Stimulated activated CD8-positive, alpha-beta memory T cell treated with anti-CD3 and anti-CD28 coated beads, Interleukin-2, amount 100 ng/mL, for 48 hours (primary cell): ENCODE data around the gene ACTR3C.
"Not testable (repeated sequence)": the region's sequence is repeated elsewhere in the genome, so short reads cannot be mapped to it uniquely, and the experiment has no call there.

Experiments used
- DNase-seq, 2 donors: peaks; one replicate each; pipeline ENCODE4 v3.0.0-alpha.2; 2020; ENCODE audit warnings: low read depth in 2 of 2

Gene ACTR3C

GRCh38 chr7:150283608-150284007 lies 39.7 kb downstream of the ACTR3C start:
- not testable (repeated sequence) for DNase-seq

- not testable (repeated sequence) for DNase-seq
Observed at GRCh38 chr7:150283111-150283510, 40.2 kb downstream of the ACTR3C start.

GRCh38 chr7:150281681-150282403 lies 41.5 kb downstream of the ACTR3C start:
- not testable (repeated sequence) for DNase-seq

- not testable (repeated sequence) for DNase-seq
Observed at GRCh38 chr7:150278383-150278782, 45.0 kb downstream of the ACTR3C start.

- DNase-seq: not testable (repeated sequence)
Observed at GRCh38 chr7:150276132-150276695, 47.1 kb downstream of the ACTR3C start.

DNA sequence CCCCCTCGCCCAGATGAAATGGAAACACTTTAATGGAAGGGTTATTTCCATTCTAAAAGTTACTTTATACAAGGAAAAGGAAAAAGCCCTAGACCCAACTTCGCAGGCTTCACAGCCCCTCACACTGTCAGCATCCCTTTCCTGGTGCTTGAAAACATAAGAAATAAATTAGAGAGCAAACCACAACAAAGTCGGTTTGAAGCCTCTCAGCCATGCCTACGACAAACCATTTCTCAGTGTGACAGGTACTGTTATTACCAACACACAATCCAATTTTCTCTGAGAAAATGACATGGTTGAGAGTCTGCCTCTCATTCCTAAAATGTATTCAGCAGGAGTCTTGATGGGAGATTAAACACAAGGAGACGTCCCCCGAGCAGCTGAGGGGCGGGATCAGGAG lies 51.4 kb downstream of the ACTR3C start:
- DNase-seq: not testable (repeated sequence)

GRCh38 chr7:150270101-150270824 lies 53.1 kb downstream of the ACTR3C start:
- not testable (repeated sequence) for DNase-seq

DNA sequence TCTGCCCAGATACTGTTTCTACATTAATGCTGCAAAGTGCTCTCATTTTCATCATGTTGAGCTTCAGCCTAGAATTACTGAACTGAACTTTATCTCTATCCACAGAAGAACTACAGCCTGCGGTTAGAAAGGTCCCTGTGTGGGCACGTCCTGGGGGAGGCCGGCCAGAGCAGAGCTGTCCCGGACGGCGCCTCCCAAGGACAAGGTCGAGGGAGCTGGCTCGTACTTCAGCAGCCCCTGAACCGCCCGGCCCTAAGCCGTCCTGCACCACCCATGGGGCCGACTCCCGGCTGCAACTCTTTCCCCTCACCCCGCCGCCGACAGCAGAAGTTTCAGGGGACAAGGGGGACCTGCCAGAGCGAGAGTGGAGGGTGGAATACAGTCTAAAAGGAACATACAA lies 54.5 kb downstream of the ACTR3C start:
- DNase-seq: not testable (repeated sequence)

DNA sequence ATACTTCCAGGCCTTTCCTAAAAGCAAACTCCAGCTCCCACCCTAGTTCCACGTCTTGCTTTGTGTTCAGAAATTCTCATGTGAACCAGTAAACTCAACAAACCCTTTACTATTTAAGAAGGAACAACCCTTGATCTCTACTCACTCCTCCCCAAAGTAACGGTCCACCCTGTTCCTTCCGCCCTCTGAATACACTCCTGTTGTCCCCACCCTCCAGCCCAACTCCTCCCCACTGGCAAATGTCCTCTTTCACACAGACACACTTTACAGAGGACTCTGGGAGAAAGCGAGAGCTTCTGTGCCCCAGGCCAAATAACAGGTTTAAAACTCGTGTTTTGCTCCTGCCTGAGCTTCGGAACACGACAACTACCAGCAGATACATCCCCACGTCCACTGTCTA lies 55.1 kb downstream of the ACTR3C start:
- DNase-seq: not testable (repeated sequence)

DNA sequence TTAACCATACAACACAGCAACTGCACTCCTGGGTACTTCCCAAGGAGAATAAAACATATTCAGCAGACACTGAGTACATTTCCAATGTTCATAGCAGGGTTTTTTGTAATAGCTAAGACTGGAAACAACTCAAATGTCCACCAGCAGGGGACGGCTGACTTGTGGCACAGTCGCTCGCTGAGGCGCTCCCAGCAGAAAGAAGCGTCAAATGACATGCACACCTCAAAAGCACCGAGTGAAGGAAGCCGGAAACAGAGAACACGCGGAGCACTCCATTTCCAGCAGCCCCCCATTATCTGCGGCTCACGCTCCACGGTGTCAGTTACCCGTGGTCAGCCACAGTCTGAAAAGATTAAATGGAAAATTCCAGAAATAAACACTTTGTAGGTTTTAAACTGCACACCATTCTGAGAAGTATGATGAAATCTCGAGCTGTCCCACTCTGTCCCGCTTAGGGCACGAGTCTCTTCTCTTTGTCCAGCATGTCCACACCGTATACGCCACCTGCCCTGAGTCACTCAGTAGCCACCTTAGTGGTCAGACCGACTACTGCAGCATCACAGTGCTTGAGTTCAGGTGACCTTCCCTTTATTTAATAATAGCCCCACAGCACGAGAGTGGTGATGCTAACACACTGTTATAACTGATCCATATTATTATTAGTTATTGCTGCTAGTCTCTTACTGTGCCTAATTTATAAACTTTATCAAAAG lies 56.2 kb downstream of the ACTR3C start:
- not testable (repeated sequence) for DNase-seq

DNA sequence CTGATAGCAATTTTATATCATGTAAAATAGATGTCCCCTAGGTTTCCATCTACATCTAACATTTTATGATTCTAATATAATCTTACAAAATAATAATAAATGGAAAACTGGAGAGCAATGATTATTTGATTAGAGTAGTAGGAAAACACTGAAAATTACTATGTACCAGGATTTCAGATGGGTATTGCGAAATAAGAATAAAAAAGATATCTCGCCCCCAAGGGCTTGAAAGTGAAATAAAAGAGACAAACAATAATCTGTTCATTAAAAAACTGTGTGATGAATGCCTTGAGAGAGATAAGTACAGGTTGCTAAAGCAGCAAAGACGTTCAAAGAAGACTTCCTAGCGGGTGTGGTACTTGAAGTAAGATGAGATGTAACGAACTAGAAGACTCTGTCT lies 60.7 kb downstream of the ACTR3C start:
- DNase-seq: not testable (repeated sequence)

DNA sequence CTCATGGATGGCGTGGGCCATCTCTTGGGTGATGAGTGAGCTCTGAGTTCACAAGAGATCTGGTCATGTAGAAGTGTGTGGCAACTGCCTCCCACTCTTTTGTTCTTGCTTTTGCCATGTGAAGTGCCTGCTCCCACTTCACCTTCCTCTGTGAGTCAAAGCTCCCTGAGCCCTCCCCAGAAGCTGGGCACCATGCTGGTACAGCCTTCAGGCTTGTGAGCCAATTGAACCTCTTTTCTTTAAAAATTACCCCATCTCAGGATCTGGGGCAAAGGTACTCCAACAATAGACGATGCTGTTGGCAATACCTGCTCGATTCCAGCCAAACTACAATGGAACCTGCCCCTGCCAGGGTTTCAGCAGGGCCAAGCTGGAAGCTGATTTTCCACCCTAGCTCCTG lies 75.6 kb downstream of the ACTR3C start:
- DNase-seq: not testable (repeated sequence)

DNA sequence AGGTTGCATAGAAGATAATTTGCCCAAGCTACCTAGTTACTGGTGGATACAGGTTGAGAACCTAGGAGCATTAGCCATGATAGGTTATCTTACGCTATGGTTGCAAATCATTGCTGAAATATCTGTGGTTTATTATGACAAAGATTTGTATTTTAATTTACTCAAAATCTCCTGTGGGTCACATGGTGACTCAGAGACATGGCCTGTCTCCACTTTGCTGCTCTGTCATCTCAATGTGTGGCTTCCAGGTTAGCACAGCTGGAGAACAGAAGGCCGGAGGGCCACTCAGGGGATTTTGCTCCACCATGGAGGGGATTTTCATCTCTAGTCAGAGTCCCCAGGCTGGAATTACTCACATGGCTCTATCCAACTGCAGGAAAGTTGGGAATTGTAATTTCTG lies 78.1 kb downstream of the ACTR3C start:
- not testable (repeated sequence) for DNase-seq

- DNase-seq: not testable (repeated sequence)
Observed at GRCh38 chr7:150242935-150243334, 80.4 kb downstream of the ACTR3C start.

DNA sequence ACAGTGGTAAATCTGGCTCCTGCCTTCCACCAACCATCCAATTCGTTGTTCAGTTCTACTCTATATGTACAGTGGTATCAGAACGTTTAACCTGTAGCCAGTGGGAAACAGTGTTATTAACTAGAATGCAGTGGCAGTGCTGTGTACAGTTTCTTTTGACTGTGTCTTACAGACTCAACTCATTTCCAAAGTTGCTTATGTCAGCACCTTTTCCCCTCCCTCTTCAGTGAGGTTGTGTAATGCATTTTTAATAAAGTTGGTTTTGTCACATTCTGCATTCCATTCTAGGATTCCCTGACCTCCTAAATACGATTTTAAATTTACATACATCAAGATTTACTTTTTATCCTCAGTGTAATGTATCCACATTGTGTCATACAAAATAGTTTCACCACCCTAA lies 97.9 kb downstream of the ACTR3C start:
- not testable (repeated sequence) for DNase-seq

DNA sequence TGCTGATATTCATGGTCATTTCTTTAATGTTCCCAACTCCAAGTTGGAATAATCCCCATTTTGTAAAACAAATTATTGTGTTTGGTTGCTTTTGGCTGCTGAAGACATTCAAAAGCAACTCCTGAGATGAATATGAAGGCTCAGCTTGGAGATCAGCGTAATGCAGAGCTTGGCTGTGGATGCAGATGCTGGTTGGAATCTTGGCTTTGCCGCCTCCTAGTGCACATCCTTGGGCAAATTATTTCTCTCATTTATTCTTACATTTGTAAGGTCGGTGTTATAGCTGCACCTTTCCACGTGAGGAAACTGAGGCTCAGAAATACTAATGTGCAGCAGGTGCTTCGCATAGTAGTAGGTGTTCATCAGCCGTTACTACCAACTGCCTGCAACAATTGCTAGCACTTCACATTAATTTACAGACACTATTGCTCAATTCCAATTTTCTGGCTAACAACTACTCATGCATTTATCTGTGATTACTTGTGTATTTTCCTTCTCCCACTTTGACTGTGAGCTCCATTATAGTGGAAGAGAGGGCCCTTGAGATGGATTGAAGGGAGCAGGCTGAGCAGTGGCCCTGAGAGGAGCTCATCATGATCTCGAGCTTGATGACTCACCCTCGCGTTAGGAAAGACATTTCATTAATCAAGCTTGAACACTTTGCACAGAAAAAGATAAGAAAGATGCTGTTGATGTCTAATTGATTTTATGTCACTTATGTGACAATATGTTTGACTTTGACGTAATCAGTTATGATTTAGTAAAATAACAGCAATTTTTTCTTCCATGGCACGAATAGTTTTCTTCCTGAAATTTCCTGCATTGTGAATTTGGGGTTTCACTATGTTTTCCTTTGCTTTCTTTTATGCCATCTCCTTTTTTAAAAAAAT lies 101.0 kb downstream of the ACTR3C start:
- DNase-seq: not testable (repeated sequence)

GRCh38 chr7:150220673-150221181 lies 102.6 kb downstream of the ACTR3C start:
- not testable (repeated sequence) for DNase-seq

- DNase-seq: not testable (repeated sequence)
Observed at GRCh38 chr7:150219941-150220658, 103.2 kb downstream of the ACTR3C start.

- DNase-seq: not testable (repeated sequence)
Observed at GRCh38 chr7:150206848-150207247, 116.5 kb downstream of the ACTR3C start.

DNA sequence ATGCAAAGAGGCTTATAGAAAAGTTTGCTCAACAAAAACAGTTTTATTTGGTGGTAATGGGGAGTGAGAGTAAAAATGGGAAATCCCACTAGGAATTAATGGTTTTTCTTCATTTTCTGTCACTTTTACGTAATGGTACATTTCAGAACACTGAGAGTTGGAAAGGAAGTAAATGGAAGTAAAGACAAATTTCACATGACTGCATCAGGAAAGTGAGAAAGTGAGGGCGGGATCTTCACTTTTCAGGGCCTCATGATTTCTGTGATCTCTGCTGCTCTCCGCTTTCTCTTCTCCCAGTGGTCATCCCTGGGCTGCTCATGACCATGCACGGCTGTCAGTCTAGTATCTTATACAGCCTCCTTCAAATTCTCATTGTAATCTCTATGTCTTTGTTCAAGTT lies 117.5 kb downstream of the ACTR3C start:
- DNase-seq: not testable (repeated sequence)
